Measurements from ENCODE around the gene COBL. TPM values are rescaled to one million over a fixed set of nuclear protein-coding genes. Genes with fewer than 3 reads are reported as not detected.
A peak's percentile ranks its signal among the peaks of the same experiment; 100 is the strongest.

COBL gene
- total RNA-seq, 1 experiment from 2014 or later: 8.6 TPM

DNA sequence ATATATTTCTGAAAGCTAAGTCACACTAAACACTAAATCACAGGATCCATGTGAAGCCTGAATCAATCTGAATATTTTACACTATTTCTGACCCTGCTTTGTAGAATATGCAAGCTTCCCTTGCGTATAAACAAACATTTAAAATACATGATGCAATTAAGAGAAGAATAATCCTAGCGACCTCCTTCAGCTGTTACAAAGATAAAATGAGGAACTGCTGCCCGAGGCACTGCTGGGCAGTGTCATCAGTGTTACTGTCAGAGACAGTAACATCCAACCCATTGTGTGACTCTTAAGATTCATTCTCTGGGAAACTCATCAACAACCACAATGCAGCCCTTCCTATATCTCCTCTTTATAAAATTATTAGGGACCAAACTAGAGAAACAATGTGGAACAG lies 61.6 kb downstream of the COBL start:
- TF ChIP-seq EZH2 (IDR thresholded peaks at IDR 0.05; ENCODE audit: low read length, unreplicated experiment): no peak
- TF ChIP-seq, protein P1, sequence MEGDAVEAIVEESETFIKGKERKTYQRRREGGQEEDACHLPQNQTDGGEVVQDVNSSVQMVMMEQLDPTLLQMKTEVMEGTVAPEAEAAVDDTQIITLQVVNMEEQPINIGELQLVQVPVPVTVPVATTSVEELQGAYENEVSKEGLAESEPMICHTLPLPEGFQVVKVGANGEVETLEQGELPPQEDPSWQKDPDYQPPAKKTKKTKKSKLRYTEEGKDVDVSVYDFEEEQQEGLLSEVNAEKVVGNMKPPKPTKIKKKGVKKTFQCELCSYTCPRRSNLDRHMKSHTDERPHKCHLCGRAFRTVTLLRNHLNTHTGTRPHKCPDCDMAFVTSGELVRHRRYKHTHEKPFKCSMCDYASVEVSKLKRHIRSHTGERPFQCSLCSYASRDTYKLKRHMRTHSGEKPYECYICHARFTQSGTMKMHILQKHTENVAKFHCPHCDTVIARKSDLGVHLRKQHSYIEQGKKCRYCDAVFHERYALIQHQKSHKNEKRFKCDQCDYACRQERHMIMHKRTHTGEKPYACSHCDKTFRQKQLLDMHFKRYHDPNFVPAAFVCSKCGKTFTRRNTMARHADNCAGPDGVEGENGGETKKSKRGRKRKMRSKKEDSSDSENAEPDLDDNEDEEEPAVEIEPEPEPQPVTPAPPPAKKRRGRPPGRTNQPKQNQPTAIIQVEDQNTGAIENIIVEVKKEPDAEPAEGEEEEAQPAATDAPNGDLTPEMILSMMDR (conservative IDR thresholded peaks at IDR 0.05; ENCODE audit: low read depth, low read length): no peak
- TF ChIP-seq EZH2phosphoT487 (IDR thresholded peaks at IDR 0.05; ENCODE audit: borderline replicate concordance, low read length): no peak
- Histone ChIP-seq H3K36me3 (ENCODE audit: low read depth, low read length) (no peaks in the 10 kb centered on the region), H3K79me2 (ENCODE audit: low read length) (0 out of 2 replicates have a peak, but pooled peaks cover 3% of the 10 kb centered on the region), H3F3A (ENCODE audit: low read length, unreplicated experiment) (no peaks in the 10 kb centered on the region), H4K20me1 (ENCODE audit: low read length) (no peaks in the 10 kb centered on the region), H3K27me3 (ENCODE audit: low read length) (no peaks in the 10 kb centered on the region), H3K9me3 (ENCODE audit: low read length) (no peaks in the 10 kb centered on the region), H3K4me1 (ENCODE audit: insufficient read depth, low read length) (peaks cover 17% of the 10 kb centered on the region), H3K27ac (ENCODE audit: low read length) (0 out of 2 replicates have a peak overlapping the region, but pooled peaks have one; percentile 12), H2AFZ (ENCODE audit: low read length) (peak overlapping the region; percentile 43), H3K9me2 (replicated peaks; ENCODE audit: low read length) (no peaks in the 10 kb centered on the region), H3K4me3 (ENCODE audit: low read length) (no peak overlapping the region), H3K4me2 (ENCODE audit: low read length) (peak overlapping the region; percentile 27; the same call in 1 of the 2 replicates), H3K9ac (ENCODE audit: low read length) (no peak overlapping the region)
- ChIA-PET CTCF (interaction anchor here (0.6 kb wide), 1 partner anchor 28 kb away, joined by 3 read pairs; no protein-coding TSS in a partner anchor), POLR2A (ENCODE audit: unreplicated experiment) (no interaction called here)
- ATAC-seq: no peak
- intact Hi-C loops (cut with micrococcal nuclease): no loop called here
- no peak for DNase-seq
- no TSS peak for BruUV-seq (replicated peaks)

DNA sequence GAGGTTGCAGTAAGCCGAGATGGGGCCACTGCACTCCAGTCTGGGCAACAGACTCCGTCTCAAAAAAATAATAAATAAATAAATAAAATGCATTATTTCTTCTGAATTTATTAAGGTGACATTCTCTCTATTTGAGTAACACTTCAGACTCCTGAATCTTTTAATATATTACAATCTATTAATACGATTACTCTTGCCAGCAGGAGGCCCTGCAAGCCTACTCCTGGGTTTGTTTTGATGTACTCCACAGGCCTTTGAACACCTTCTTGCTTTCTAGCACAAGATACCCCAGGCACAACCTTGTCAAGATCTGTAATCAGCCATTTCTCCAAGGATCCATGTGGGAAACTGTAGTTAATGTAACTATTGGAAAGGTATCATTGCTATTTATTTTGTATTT lies 63.5 kb downstream of the COBL start:
- POLR2A ChIA-PET (ENCODE audit: unreplicated experiment): no interaction called here
- Histone ChIP-seq H3K4me2 (ENCODE audit: low read length) (no peak overlapping the region), H3K27me3 (ENCODE audit: low read length) (no peaks in the 10 kb centered on the region), H3K9me2 (replicated peaks; ENCODE audit: low read length) (no peaks in the 10 kb centered on the region), H3K4me1 (ENCODE audit: insufficient read depth, low read length) (peaks cover 27% of the 10 kb centered on the region), H3K9ac (ENCODE audit: low read length) (no peak overlapping the region), H3K36me3 (ENCODE audit: low read depth, low read length) (no peaks in the 10 kb centered on the region), H4K20me1 (ENCODE audit: low read length) (no peaks in the 10 kb centered on the region), H3F3A (ENCODE audit: low read length, unreplicated experiment) (no peaks in the 10 kb centered on the region), H3K79me2 (ENCODE audit: low read length) (0 out of 2 replicates have a peak, but pooled peaks cover 3% of the 10 kb centered on the region), H2AFZ (ENCODE audit: low read length) (no peak overlapping the region), H3K9me3 (ENCODE audit: low read length) (no peaks in the 10 kb centered on the region), H3K4me3 (ENCODE audit: low read length) (no peak overlapping the region), H3K27ac (ENCODE audit: low read length) (no peak overlapping the region)
- ATAC-seq (peak; percentile 48; the same call in 1 of the 2 replicates), DNase-seq (peak; percentile 33)
- CTCF ChIA-PET: no interaction called here
- intact Hi-C loops (cut with micrococcal nuclease): loop anchor here (1.0 kb wide), 4 partner anchors 91 to 175 kb away; no protein-coding TSS in a partner anchor
- no TSS peak for BruUV-seq (replicated peaks)
- TF ChIP-seq, protein P1 (conservative IDR thresholded peaks at IDR 0.05; ENCODE audit: low read depth, low read length): peak; percentile 47
- TF ChIP-seq EZH2 (IDR thresholded peaks at IDR 0.05; ENCODE audit: low read length, unreplicated experiment): no peak

DNA sequence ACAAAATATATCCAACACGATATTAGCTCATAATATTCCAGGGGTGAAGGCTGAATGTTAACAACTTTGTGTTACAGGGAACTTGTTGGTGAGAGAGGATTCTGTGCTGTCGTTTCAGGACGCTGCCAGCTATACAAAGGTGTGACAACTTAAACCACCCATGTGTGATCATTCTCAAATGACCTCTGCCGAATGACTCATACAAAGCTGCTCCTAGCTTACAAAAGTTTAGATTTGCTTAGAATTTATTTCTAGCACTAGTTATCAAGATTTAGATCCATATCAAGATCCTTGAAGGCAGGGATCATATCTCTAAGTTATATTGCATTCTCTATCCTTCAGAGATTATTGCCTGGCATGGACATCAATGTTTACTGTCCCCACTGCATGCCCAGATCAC lies 65.3 kb downstream of the COBL start:
- Histone ChIP-seq H3K9ac (ENCODE audit: low read length) (no peak overlapping the region), H3K4me2 (ENCODE audit: low read length) (peak overlapping the region; percentile 47), H3K79me2 (ENCODE audit: low read length) (0 out of 2 replicates have a peak, but pooled peaks cover 3% of the 10 kb centered on the region), H3F3A (ENCODE audit: low read length, unreplicated experiment) (no peaks in the 10 kb centered on the region), H3K4me1 (ENCODE audit: insufficient read depth, low read length) (peaks cover 27% of the 10 kb centered on the region), H3K27me3 (ENCODE audit: low read length) (no peaks in the 10 kb centered on the region), H3K9me2 (replicated peaks; ENCODE audit: low read length) (no peaks in the 10 kb centered on the region), H2AFZ (ENCODE audit: low read length) (no peak overlapping the region), H3K27ac (ENCODE audit: low read length) (no peak overlapping the region), H3K36me3 (ENCODE audit: low read depth, low read length) (no peaks in the 10 kb centered on the region), H3K4me3 (ENCODE audit: low read length) (no peak overlapping the region), H3K9me3 (ENCODE audit: low read length) (no peaks in the 10 kb centered on the region), H4K20me1 (ENCODE audit: low read length) (no peaks in the 10 kb centered on the region)
- DNase-seq (peak; percentile 30), ATAC-seq (peak; percentile 60; the same call in 1 of the 2 replicates)
- POLR2A ChIA-PET (ENCODE audit: unreplicated experiment): interaction anchor here (0.6 kb wide), 1 partner anchor 547 kb away, joined by 4 read pairs; no protein-coding TSS in a partner anchor
- CTCF ChIA-PET: interaction anchor here (0.6 to 1.8 kb wide), 6 partner anchors 11 to 125 kb away, joined by 3 to 11 read pairs (median 6); no protein-coding TSS in a partner anchor
- BruUV-seq (replicated peaks): no TSS peak
- no peak for TF ChIP-seq EZH2 (IDR thresholded peaks at IDR 0.05; ENCODE audit: low read length, unreplicated experiment)
- TF ChIP-seq, protein P1 (conservative IDR thresholded peaks at IDR 0.05; ENCODE audit: low read depth, low read length): no peak
- no peak for TF ChIP-seq EZH2phosphoT487 (IDR thresholded peaks at IDR 0.05; ENCODE audit: borderline replicate concordance, low read length)
- intact Hi-C loops (cut with micrococcal nuclease): no loop called here

Measured in PC-3 (cell line).